NCI-H1417 (cell line): ENCODE data around the gene PATJ.
"Not testable (repeated sequence)": the region's sequence is repeated elsewhere in the genome, so short reads cannot be mapped to it uniquely, and the experiment has no call there.

Experiments
- DNase-seq, 3 experiments: peaks; one replicate each; lab custom pipeline; 2025; lab: John Stamatoyannopoulos, UW

PATJ gene

DNA sequence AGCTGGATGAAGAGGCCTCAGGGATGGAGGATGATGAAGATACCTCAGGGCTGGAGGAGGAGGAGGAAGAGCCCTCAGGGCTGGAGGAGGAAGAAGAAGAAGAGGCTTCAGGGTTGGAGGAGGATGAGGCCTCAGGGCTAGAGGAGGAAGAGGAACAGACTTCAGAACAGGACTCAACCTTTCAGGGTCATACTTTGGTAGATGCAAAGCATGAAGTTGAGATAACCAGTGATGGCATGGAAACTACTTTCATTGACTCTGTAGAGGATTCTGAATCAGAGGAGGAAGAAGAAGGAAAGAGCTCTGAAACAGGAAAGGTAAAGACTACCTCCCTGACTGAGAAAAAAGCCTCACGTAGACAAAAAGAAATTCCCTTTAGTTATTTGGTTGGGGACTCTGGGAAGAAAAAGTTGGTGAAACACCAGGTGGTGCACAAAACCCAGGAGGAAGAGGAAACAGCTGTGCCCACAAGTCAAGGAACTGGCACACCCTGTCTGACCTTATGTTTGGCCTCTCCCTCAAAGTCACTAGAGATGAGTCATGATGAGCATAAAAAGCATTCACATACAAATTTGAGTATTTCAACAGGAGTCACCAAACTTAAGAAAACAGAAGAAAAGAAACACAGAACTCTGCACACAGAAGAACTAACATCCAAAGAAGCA, 467.8 kb downstream of the PATJ start:
- no peak for DNase-seq

DNA sequence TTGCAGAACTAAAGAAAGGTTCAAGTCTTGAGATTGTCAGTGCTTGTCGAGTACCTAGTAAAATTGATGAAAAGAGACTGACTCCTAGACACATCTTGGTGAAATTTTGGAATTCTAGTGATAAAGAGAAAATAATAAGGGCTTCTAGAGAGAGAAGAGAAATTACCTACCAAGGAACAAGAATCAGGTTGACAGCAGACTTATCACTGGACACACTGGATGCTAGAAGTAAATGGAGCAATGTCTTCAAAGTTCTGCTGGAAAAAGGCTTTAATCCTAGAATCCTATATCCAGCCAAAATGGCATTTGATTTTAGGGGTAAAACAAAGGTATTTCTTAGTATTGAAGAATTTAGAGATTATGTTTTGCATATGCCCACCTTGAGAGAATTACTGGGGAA, 468.7 kb downstream of the PATJ start:
- no peak for DNase-seq

DNA sequence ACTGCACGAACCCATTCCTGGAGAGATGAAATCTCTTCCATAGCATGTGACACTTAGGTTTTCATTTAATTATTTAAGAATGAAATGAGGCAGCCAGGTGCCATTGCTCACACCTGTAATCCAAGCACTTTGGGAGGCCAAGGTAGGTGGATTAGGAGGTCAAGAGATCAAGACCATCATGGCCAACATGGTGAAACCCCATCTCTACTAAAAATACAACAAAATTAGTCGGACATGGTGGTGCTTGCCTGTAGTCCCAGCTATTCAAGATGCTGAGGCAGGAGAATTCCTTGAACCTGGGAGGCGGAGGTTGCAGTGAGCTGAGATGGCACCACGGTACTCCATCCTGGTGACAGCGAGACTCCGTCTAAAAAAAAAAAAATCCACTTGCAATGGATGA, 470.1 kb downstream of the PATJ start:
- DNase-seq, result no peak

DNA sequence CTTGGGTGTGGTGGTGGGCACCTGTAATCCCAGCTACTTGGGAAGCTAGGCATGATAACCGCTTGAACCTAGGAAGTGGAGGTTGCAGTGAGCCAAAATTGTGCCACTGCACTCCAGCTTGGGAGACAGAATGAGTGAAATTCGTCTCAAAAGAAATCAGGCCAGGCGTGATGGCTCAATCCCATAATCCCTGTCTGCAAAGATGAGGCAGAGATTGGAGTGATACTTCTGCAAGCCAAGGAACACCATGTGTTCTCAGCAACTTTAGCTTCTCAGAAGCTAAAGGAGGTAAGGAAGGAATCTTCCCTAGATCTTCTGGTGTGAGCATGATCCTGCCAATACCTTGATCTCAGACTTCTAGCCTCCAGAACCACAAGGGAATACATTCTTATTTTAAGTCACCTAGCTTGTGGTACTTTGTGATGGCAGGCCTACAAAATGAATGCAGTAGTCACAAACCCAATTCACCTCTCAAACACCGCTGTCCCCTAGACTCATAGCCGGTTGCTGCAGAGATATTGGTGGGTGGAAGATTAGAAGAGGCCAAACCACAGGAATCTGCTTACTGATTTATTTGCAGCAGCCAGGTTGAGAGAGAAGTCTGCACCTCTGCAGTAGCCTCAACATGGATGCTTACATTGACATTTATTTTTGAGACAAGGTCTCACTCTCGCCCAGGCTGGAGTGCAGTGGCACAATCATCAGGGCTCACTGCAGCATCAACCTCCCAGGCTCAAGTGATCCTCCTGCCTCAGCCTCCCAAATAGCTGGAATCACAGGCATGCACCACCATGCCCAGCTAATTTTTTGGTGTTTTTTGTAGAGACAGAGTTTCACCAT, 471.0 kb downstream of the PATJ start:
- no peak for DNase-seq

DNA sequence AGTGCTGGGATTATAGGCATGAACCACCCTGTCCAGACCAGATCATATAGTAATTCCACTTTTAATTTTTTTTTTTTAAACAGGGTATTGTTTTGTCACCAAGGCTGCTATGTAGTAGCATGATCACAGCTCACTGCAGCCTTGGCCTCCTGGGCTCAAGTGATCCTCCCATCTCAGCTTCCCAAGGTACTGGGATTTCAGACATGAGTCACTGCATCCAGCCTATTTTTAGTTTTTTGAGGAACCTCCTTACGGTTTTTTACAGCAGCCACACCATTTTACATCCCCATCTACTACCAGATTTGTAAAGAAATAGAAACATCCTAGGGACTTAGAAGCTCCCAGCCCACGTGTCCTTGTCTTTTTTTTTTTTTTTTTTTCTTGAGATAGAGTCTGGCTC, 476.3 kb downstream of the PATJ start:
- DNase-seq, result no peak

DNA sequence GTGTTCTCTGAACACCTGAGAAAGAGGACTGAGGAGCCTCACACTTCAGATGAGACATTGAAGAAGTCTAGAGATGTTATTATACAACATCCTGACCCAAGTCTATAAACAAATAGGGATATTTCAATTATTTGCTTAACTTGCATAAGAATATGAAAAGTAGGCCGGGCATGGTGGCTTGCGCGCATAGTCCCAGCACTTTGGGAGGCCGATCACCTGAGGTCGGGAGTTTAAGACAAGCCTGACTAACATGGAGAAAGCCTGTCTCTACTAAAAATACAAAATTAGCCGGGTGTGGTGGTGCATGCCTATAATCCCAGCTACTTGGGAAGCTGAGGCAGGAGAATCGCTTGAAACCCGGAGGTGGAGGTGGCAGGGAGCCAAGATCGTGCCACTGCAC, 478.2 kb downstream of the PATJ start:
- DNase-seq, result not testable (repeated sequence)

DNA sequence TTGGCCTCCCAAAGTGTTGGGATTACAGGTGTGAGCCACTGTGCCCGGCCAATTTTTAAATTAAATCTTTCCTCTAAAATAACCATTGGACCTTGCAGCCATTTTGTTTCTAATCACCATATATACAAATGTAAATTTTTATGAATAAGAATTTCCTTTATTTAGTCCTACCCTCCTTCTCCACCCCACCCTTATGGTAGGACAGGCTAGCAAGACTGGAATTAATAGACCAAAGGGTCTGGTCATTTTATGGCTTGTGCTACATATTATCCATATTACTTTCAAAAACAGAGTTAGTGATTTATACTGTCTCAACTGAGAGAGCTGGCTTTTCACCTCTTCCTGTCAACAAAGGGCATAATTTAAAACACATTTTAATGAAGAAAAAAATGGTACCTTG, 478.9 kb downstream of the PATJ start:
- DNase-seq, result no peak

DNA sequence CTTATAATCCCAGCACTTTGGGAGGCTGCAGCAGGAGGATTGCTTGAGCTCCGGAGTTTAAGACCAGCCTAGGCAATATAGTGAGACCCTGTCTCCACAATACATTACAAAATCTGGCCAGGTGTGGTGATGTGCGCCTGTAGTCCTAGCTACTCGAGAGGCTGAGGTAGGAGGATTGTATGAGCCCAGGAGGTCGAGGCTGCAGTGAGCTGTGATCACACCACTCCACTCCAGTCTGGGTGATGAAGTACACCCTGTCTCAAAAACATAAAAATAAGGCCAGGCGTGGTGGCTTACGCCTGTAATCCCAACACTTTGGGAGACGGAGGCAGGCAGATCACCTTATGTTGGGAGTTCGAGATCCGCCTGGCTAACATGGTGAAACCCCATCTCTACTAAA, 480.0 kb downstream of the PATJ start:
- no peak for DNase-seq

DNA sequence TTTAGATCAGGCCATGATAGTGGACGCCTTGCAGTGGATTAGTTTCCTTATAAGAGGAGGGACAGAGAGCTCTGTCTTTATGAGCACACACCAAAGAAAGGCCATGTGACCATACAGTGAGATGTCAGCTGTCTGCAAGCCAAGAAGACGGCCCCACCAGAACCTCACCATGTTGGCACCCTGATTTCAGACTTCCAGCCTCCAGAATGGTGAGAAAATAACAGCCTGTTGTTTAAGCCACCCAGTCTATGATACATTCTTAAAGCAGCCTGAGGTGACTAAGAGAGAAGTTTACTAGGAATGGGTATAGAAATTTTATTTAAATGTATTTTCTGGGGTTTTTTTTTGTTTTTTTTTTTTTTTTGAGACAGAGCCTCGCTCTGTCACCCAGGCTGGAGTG, 481.9 kb downstream of the PATJ start:
- DNase-seq, result no peak

DNA sequence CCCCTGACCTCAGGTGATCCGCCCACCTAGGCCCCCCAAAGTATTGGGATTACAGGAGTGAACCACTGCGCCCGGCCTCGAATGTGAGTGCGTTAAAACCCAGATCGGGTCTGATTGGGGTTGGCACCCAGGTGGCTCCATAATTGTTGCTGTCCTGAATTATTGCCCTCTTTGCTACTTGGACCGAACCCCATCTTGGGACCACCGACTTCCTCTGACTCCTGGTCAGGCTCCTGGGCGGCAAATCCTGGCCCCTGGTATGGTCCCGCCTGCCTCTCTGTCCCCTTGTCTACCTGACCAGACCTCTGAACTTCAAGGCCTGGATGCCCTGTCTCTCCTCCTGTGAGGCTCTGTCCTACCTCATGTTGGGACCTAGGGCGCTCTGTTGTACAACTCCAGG, 485.2 kb downstream of the PATJ start:
- DNase-seq, result no peak
